Mononuclear cell (primary cell): Measurements from ENCODE around the gene TANGO6. TPM values are rescaled to one million over a fixed set of nuclear protein-coding genes. Genes with fewer than 3 reads are reported as not detected.

Experiments
- H3K27me3 ChIP-seq: 2 replicates; pipeline ENCODE4 v1.6.0; 2011; ENCODE audit warnings: low read length, control low read depth; ENCODE audit not compliant: insufficient read depth
- H3K4me1 ChIP-seq: 2 replicates; pipeline ENCODE4 v1.5.1; 2011; ENCODE audit warnings: mild to moderate bottlenecking, low read length, control low read depth; ENCODE audit not compliant: insufficient read depth
- H3K4me3 ChIP-seq: 2 replicates; pipeline ENCODE4 v1.5.1; 2011; ENCODE audit warnings: mild to moderate bottlenecking, low read length, moderate library complexity
- H3K9me3 ChIP-seq: 2 replicates; pipeline ENCODE4 v1.5.1; 2011; ENCODE audit warnings: low read depth, mild to moderate bottlenecking, control low read depth, low read length
- total RNA-seq: library from RNA; depleted of rRNA; stranded (reverse); fragments of >200 nt; gene quantifications from one replicate; pipeline ENCODE4 v1.2.3, GENCODE V29; 2012

TANGO6 gene
- total RNA-seq, 1 donor = 15.2 TPM

GRCh38 chr16:68887107-68887506 is 43.8 kb downstream of the TANGO6 start:
- H3K4me3 ChIP-seq = no peak overlapping the region
- H3K27me3 ChIP-seq = no peaks in the 10 kb centered on the region
- H3K4me1 ChIP-seq = peaks cover 4% of the 10 kb centered on the region
- no peaks in the 10 kb centered on the region for H3K9me3 ChIP-seq

GRCh38 chr16:68889508-68890150 is 46.3 kb downstream of the TANGO6 start:
- Histone ChIP-seq H3K4me3 (no peak overlapping the region), H3K9me3 (no peaks in the 10 kb centered on the region), H3K4me1 (peaks cover 4% of the 10 kb centered on the region), H3K27me3 (no peaks in the 10 kb centered on the region)

GRCh38 chr16:68892214-68892613 is 48.9 kb downstream of the TANGO6 start:
- H3K27me3 ChIP-seq = no peaks in the 10 kb centered on the region
- no peaks in the 10 kb centered on the region for H3K9me3 ChIP-seq
- peaks cover 4% of the 10 kb centered on the region for H3K4me1 ChIP-seq
- H3K4me3 ChIP-seq = no peak overlapping the region

GRCh38 chr16:68892898-68893297 is 49.6 kb downstream of the TANGO6 start:
- Histone ChIP-seq H3K4me1 (peaks cover 4% of the 10 kb centered on the region), H3K9me3 (no peaks in the 10 kb centered on the region), H3K27me3 (no peaks in the 10 kb centered on the region), H3K4me3 (no peak overlapping the region)

GRCh38 chr16:68893710-68894705 is 50.7 kb downstream of the TANGO6 start:
- peaks cover 4% of the 10 kb centered on the region for H3K4me1 ChIP-seq
- H3K27me3 ChIP-seq = no peaks in the 10 kb centered on the region
- H3K9me3 ChIP-seq = no peaks in the 10 kb centered on the region
- H3K4me3 ChIP-seq = no peak overlapping the region

- Histone ChIP-seq H3K9me3 (no peaks in the 10 kb centered on the region), H3K27me3 (no peaks in the 10 kb centered on the region), H3K4me1 (peaks cover under 1% of the 10 kb centered on the region), H3K4me3 (no peak overlapping the region)
These were observed 51.4 kb downstream of the TANGO6 start for GRCh38 chr16:68894714-68895113.

- no peaks in the 10 kb centered on the region for H3K4me1 ChIP-seq
- H3K9me3 ChIP-seq = no peaks in the 10 kb centered on the region
- no peaks in the 10 kb centered on the region for H3K27me3 ChIP-seq
- H3K4me3 ChIP-seq = no peak overlapping the region
These were observed 54.7 kb downstream of the TANGO6 start for GRCh38 chr16:68898026-68898425.

GRCh38 chr16:68900009-68900408 is 56.7 kb downstream of the TANGO6 start:
- H3K9me3 ChIP-seq = no peaks in the 10 kb centered on the region
- no peaks in the 10 kb centered on the region for H3K27me3 ChIP-seq
- no peaks in the 10 kb centered on the region for H3K4me1 ChIP-seq
- no peak overlapping the region for H3K4me3 ChIP-seq

- Histone ChIP-seq H3K9me3 (no peaks in the 10 kb centered on the region), H3K27me3 (no peaks in the 10 kb centered on the region), H3K4me3 (no peak overlapping the region), H3K4me1 (no peaks in the 10 kb centered on the region)
These were observed 59.0 kb downstream of the TANGO6 start for GRCh38 chr16:68902003-68902968.

GRCh38 chr16:68902969-68903345 is 59.6 kb downstream of the TANGO6 start:
- Histone ChIP-seq H3K9me3 (no peaks in the 10 kb centered on the region), H3K4me1 (no peaks in the 10 kb centered on the region), H3K27me3 (no peaks in the 10 kb centered on the region), H3K4me3 (no peak overlapping the region)

GRCh38 chr16:68907297-68907696 is 64.0 kb downstream of the TANGO6 start:
- Histone ChIP-seq H3K9me3 (no peaks in the 10 kb centered on the region), H3K4me1 (no peaks in the 10 kb centered on the region), H3K4me3 (no peak overlapping the region), H3K27me3 (no peaks in the 10 kb centered on the region)

GRCh38 chr16:68907781-68908181 is 64.5 kb downstream of the TANGO6 start:
- H3K4me1 ChIP-seq = no peaks in the 10 kb centered on the region
- H3K9me3 ChIP-seq = no peaks in the 10 kb centered on the region
- no peaks in the 10 kb centered on the region for H3K27me3 ChIP-seq
- no peak overlapping the region for H3K4me3 ChIP-seq

GRCh38 chr16:68909099-68909733 is 65.9 kb downstream of the TANGO6 start:
- Histone ChIP-seq H3K9me3 (no peaks in the 10 kb centered on the region), H3K27me3 (no peaks in the 10 kb centered on the region), H3K4me3 (no peak overlapping the region), H3K4me1 (no peaks in the 10 kb centered on the region)

- no peaks in the 10 kb centered on the region for H3K9me3 ChIP-seq
- no peaks in the 10 kb centered on the region for H3K4me1 ChIP-seq
- no peaks in the 10 kb centered on the region for H3K27me3 ChIP-seq
- no peak overlapping the region for H3K4me3 ChIP-seq
These were observed 66.7 kb downstream of the TANGO6 start for GRCh38 chr16:68910051-68910450.
